ENCODE measurements around the gene RTN4RL1.

Gene RTN4RL1

DNA sequence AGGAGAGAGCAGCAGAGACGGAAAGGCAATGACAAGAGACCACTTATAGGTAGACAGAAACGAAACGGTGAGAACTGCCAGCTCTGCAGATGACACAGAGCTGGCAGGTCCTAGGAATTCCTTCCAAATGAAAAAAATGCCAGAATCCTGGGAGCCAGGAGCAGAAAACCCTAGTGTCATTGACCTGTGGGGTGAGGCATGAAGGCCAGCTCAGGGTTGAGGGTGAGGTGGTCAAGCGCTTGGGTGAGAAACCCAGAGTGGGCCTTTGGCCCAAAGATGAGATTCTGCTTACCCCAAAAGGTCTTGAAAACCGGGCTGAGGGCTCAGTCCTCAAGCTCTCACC is 39.0 kb upstream of the RTN4RL1 start:
- Histone ChIP-seq H3K9me2 (replicated peaks; ENCODE audit: insufficient read depth, low read length) (no peaks in the 10 kb centered on the region), H3K4me2 (ENCODE audit: low read depth, low read length, poor library complexity, severe bottlenecking) (no peak overlapping the region), H3K27ac (ENCODE audit: low read depth, low read length) (no peak overlapping the region), H2AFZ (ENCODE audit: low read depth, low read length, severe bottlenecking) (no peak overlapping the region), H3K27me3 (ENCODE audit: low read length) (no peaks in the 10 kb centered on the region), H3F3A (ENCODE audit: insufficient read depth) (no peaks in the 10 kb centered on the region), H3K9ac (ENCODE audit: low read length) (no peak overlapping the region), H3K36me3 (ENCODE audit: low read length) (no peaks in the 10 kb centered on the region), H3K9me3 (ENCODE audit: insufficient read depth, low read length) (no peaks in the 10 kb centered on the region), H4K20me1 (ENCODE audit: low read depth, low read length) (no peaks in the 10 kb centered on the region), H3K4me3 (ENCODE audit: insufficient read depth, low read length, poor library complexity, severe bottlenecking) (no peak overlapping the region), H3K79me2 (ENCODE audit: insufficient read depth, low read length) (no peaks in the 10 kb centered on the region)
- TF ChIP-seq EZH2phosphoT487 (conservative IDR thresholded peaks at IDR 0.05; ENCODE audit: low read length) = no peak
- TF ChIP-seq, protein P1, sequence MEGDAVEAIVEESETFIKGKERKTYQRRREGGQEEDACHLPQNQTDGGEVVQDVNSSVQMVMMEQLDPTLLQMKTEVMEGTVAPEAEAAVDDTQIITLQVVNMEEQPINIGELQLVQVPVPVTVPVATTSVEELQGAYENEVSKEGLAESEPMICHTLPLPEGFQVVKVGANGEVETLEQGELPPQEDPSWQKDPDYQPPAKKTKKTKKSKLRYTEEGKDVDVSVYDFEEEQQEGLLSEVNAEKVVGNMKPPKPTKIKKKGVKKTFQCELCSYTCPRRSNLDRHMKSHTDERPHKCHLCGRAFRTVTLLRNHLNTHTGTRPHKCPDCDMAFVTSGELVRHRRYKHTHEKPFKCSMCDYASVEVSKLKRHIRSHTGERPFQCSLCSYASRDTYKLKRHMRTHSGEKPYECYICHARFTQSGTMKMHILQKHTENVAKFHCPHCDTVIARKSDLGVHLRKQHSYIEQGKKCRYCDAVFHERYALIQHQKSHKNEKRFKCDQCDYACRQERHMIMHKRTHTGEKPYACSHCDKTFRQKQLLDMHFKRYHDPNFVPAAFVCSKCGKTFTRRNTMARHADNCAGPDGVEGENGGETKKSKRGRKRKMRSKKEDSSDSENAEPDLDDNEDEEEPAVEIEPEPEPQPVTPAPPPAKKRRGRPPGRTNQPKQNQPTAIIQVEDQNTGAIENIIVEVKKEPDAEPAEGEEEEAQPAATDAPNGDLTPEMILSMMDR (IDR thresholded peaks at IDR 0.05; ENCODE audit: insufficient read depth, low read length, poor library complexity, severe bottlenecking) = no peak

DNA sequence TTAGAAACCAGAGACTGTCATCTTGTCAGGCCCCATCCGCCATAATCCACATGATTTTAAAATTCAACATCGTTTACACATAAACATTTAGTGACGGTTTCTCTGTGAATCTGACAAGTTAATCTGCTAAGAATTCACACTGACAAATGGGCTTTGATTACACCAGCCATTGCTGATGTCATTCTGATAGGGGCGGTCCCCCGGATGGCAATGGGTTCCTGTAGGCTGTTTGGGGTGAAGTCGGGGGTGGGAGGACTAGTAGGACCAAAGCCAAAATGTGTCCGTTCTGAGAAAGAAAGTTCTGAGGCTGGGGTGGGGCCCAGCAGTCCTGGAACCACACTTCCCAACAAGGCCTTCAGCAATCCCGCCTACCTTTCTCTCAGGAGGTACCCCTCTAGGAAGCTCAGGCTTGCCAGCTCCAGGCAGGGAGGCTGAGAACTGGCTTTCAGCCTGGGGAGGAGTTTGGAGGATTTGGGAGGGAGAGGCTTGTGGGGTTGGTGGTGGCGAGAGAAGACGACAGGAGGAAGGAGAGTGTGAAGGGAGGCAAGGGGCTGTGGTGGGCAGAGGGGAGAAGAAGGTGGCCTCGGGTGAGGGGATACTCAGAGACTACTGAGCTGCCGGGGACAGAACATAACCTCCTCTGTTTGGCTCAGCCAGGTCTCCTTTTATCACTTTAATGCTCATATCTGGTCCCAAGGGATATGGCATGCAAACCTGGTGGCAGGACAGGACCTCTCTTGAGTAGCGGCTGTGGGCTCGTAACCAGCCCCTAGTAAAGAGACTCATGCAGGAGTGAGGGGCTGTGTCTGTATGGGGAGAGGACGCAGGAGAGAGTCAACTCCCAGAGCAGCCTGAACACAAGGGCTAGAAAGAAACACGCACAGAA is 38.4 kb upstream of the RTN4RL1 start:
- no peaks in the 10 kb centered on the region for H3K9me2 ChIP-seq (replicated peaks; ENCODE audit: insufficient read depth, low read length)
- no peak overlapping the region for H3K9ac ChIP-seq (ENCODE audit: low read length)
- H3K36me3 ChIP-seq (ENCODE audit: low read length) = no peaks in the 10 kb centered on the region
- no peak overlapping the region for H3K4me3 ChIP-seq (ENCODE audit: insufficient read depth, low read length, poor library complexity, severe bottlenecking)
- TF ChIP-seq, protein P1 (IDR thresholded peaks at IDR 0.05; ENCODE audit: insufficient read depth, low read length, poor library complexity, severe bottlenecking) = no peak
- TF ChIP-seq EZH2phosphoT487 (conservative IDR thresholded peaks at IDR 0.05; ENCODE audit: low read length) = no peak
- H4K20me1 ChIP-seq (ENCODE audit: low read depth, low read length) = no peaks in the 10 kb centered on the region
- no peak overlapping the region for H3K4me2 ChIP-seq (ENCODE audit: low read depth, low read length, poor library complexity, severe bottlenecking)
- no peak overlapping the region for H2AFZ ChIP-seq (ENCODE audit: low read depth, low read length, severe bottlenecking)
- no peaks in the 10 kb centered on the region for H3K9me3 ChIP-seq (ENCODE audit: insufficient read depth, low read length)
- no peak overlapping the region for H3K27ac ChIP-seq (ENCODE audit: low read depth, low read length)
- H3K27me3 ChIP-seq (ENCODE audit: low read length) = no peaks in the 10 kb centered on the region
- no peaks in the 10 kb centered on the region for H3F3A ChIP-seq (ENCODE audit: insufficient read depth)
- H3K79me2 ChIP-seq (ENCODE audit: insufficient read depth, low read length) = no peaks in the 10 kb centered on the region

DNA sequence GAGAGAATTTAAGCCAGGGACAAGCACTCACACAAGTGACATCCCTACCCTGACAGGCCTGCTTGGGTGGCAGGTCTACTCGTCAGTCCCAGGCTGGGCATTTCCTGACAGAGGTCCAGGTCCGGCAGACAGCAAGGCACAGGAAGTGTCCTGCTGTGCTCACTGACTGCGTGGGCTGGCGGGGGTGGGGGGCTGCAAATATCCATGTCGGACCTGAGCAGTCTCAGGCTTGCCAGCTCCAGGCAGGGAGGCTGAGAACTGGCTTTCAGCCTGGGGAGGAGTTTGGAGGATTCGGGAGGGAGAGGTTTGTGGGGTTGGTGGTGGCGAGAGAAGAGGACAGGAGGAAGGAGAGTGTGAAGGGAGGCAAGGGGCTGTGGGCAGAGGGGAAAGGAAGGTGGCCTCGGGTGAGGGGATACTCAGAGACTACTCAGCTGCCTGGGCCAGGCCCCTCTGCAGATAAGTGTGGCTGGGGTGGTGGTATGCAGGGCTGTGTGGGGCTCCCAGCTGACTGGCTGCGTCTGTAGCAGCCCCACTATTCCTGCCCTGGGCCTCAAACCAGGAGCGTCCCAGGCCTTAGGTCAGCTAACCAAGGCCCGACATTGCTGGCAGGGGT is 37.5 kb upstream of the RTN4RL1 start:
- no peaks in the 10 kb centered on the region for H3K36me3 ChIP-seq (ENCODE audit: low read length)
- H3K4me2 ChIP-seq (ENCODE audit: low read depth, low read length, poor library complexity, severe bottlenecking) = no peak overlapping the region
- no peaks in the 10 kb centered on the region for H4K20me1 ChIP-seq (ENCODE audit: low read depth, low read length)
- no peak overlapping the region for H3K27ac ChIP-seq (ENCODE audit: low read depth, low read length)
- TF ChIP-seq EZH2phosphoT487 (conservative IDR thresholded peaks at IDR 0.05; ENCODE audit: low read length) = no peak
- TF ChIP-seq, protein P1 (IDR thresholded peaks at IDR 0.05; ENCODE audit: insufficient read depth, low read length, poor library complexity, severe bottlenecking) = no peak
- no peaks in the 10 kb centered on the region for H3K27me3 ChIP-seq (ENCODE audit: low read length)
- H3K9me2 ChIP-seq (replicated peaks; ENCODE audit: insufficient read depth, low read length) = no peaks in the 10 kb centered on the region
- no peak overlapping the region for H2AFZ ChIP-seq (ENCODE audit: low read depth, low read length, severe bottlenecking)
- H3K9me3 ChIP-seq (ENCODE audit: insufficient read depth, low read length) = no peaks in the 10 kb centered on the region
- no peak overlapping the region for H3K4me3 ChIP-seq (ENCODE audit: insufficient read depth, low read length, poor library complexity, severe bottlenecking)
- H3K9ac ChIP-seq (ENCODE audit: low read length) = no peak overlapping the region
- H3F3A ChIP-seq (ENCODE audit: insufficient read depth) = no peaks in the 10 kb centered on the region
- H3K79me2 ChIP-seq (ENCODE audit: insufficient read depth, low read length) = no peaks in the 10 kb centered on the region

Measured in SU-DHL-6 (cell line).